Fibroblast of lung (primary cell): ENCODE data around the gene DHX15. TPM values are rescaled to one million over a fixed set of nuclear protein-coding genes. Genes with fewer than 3 reads are reported as not detected.

Experiments
- DNase-seq, 2 donors: peaks; one replicate each; pipeline versions ENCODE4 v3.0.0 to v3.0.0-alpha.2; 2010; ENCODE audit warnings: low read depth in 2 of 2
- H2AFZ ChIP-seq: 2 replicates; pipeline ENCODE4 v1.5.1; 2012; ENCODE audit warnings: low read length, control low read depth, inconsistent platforms
- H3K27ac ChIP-seq: 2 replicates; pipeline ENCODE4 v1.5.1; 2011; ENCODE audit warnings: low read length, control low read depth; ENCODE audit not compliant: insufficient read depth
- H3K27me3 ChIP-seq: 2 replicates; pipeline ENCODE4 v1.5.1; 2011; ENCODE audit warnings: mild to moderate bottlenecking, low read length; ENCODE audit not compliant: control insufficient read depth, insufficient read depth
- H3K36me3 ChIP-seq: 2 replicates; pipeline ENCODE4 v1.5.1; 2011; ENCODE audit warnings: low read length; ENCODE audit not compliant: control insufficient read depth, insufficient read depth
- H3K4me1 ChIP-seq: 2 replicates; pipeline ENCODE4 v1.5.1; 2011; ENCODE audit warnings: low read length; ENCODE audit not compliant: control insufficient read depth, insufficient read depth; ENCODE audit errors: extremely low read depth
- H3K4me2 ChIP-seq: 2 replicates; pipeline ENCODE4 v1.5.1; 2011; ENCODE audit warnings: low read length, control low read depth; ENCODE audit not compliant: insufficient read depth; ENCODE audit errors: extremely low read depth
- H3K4me3 ChIP-seq, 4 experiments: fragments of 200-600 bp in 1 of 4; sonication (generic) in 1 of 4; replicated peaks in 1 of 4; 2 replicates each; pipeline ENCODE4 v1.5.1; 2011 to 2016; ENCODE audit warnings: low read length in 4 of 4, low read depth in 3 of 4, mild to moderate bottlenecking in 3 of 4, control low read depth in 2 of 4, inconsistent platforms in 1 of 4, mixed read lengths in 1 of 4; ENCODE audit not compliant: insufficient read depth in 1 of 4; ENCODE audit errors: control extremely low read depth in 1 of 4
- H3K79me2 ChIP-seq: 2 replicates; pipeline ENCODE4 v1.5.1; 2012; ENCODE audit warnings: mild to moderate bottlenecking, low read length, inconsistent platforms; ENCODE audit not compliant: control insufficient read depth, insufficient read depth
- H3K9ac ChIP-seq: 2 replicates; pipeline ENCODE4 v1.5.1; 2011; ENCODE audit warnings: mild to moderate bottlenecking, low read length, control low read depth; ENCODE audit not compliant: insufficient read depth
- H3K9me3 ChIP-seq: 2 replicates; pipeline ENCODE4 v1.5.1; 2012; ENCODE audit warnings: low read depth, low read length; ENCODE audit not compliant: control insufficient read depth, insufficient read depth
- H4K20me1 ChIP-seq: 2 replicates; pipeline ENCODE4 v1.5.1; 2011; ENCODE audit warnings: low read length; ENCODE audit not compliant: control insufficient read depth, insufficient read depth; ENCODE audit errors: extremely low read depth
- EZH2 ChIP-seq: IDR thresholded peaks from 2 replicates; pipeline ENCODE4 v1.5.1; 2012; ENCODE audit warnings: low read length, control low read depth, mild to moderate bottlenecking; ENCODE audit errors: missing control alignments
- polyA plus RNA-seq, 2 donors: library from polyadenylated mRNA; depleted of rRNA in 1 of 2; stranded (reverse) in 1 of 2; unstranded in 1 of 2; fragments of >200 nt; gene quantifications; 2 replicates each; pipeline ENCODE4 v1.2.1, GENCODE V29; 2011 to 2012; ENCODE audit warnings: missing spikeins in 1 of 2
- total RNA-seq: library from RNA; depleted of rRNA; stranded (reverse); fragments of >200 nt; gene quantifications from 2 replicates; pipeline ENCODE4 v1.2.1, GENCODE V29; 2014
- TF ChIP-seq, protein P1 (sequence below), 2 donors: IDR thresholded peaks in 1 of 2; conservative IDR thresholded peaks in 1 of 2; 1 replicate in 1 of 2; 2 replicates in 1 of 2; pipeline ENCODE4 v1.5.1; 2011 to 2012; ENCODE audit warnings: low read length in 2 of 2, control low read depth in 1 of 2, inconsistent platforms in 1 of 2, low read depth in 1 of 2, mild to moderate bottlenecking in 1 of 2

DHX15 gene
- total and polyA plus RNA-seq, 2 donors (not counting 1 experiment from before 2014, with no cell fraction given) = 105 to 136 TPM

DNA sequence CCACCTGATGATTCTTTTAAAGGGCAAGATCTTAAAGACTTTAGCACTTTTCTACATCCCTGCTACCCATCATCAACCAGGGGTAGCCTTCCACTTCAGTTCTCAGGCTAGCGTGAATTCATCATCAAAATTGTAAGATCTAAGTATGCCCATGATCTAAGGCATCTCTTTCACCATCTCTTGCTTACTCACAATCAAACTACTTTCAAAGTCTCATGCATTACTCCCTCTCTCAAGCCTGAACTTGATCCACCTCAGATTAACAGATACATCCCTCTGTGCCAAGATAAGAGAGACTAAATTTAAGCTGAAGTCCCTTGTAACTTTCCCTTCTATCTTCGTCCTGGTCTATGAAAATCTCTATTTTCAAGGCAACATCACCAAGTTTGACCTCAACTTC, 62.8 kb downstream of the DHX15 start:
- no peak overlapping the region for H3K27ac ChIP-seq
- H3K4me3 ChIP-seq = no peak overlapping the region
- no peak for DNase-seq
- H3K79me2 ChIP-seq = peaks cover 4% of the 10 kb centered on the region
- TF ChIP-seq, protein P1, sequence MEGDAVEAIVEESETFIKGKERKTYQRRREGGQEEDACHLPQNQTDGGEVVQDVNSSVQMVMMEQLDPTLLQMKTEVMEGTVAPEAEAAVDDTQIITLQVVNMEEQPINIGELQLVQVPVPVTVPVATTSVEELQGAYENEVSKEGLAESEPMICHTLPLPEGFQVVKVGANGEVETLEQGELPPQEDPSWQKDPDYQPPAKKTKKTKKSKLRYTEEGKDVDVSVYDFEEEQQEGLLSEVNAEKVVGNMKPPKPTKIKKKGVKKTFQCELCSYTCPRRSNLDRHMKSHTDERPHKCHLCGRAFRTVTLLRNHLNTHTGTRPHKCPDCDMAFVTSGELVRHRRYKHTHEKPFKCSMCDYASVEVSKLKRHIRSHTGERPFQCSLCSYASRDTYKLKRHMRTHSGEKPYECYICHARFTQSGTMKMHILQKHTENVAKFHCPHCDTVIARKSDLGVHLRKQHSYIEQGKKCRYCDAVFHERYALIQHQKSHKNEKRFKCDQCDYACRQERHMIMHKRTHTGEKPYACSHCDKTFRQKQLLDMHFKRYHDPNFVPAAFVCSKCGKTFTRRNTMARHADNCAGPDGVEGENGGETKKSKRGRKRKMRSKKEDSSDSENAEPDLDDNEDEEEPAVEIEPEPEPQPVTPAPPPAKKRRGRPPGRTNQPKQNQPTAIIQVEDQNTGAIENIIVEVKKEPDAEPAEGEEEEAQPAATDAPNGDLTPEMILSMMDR (conservative IDR thresholded peaks at IDR 0.05 in 1 of 2, IDR thresholded peaks at IDR 0.05 in 1 of 2; ENCODE audit: low read depth in 1 of 2, low read length in 2 of 2) = no peak
- TF ChIP-seq EZH2 = no peak
- no peaks in the 10 kb centered on the region for H4K20me1 ChIP-seq
- no peak overlapping the region for H3K9ac ChIP-seq
- no peaks in the 10 kb centered on the region for H3K36me3 ChIP-seq
- H3K27me3 ChIP-seq = no peaks in the 10 kb centered on the region
- no peaks in the 10 kb centered on the region for H3K9me3 ChIP-seq
- H3K4me2 ChIP-seq = no peak overlapping the region
- H3K4me1 ChIP-seq = no peaks in the 10 kb centered on the region
- H2AFZ ChIP-seq = no peak overlapping the region

DNA sequence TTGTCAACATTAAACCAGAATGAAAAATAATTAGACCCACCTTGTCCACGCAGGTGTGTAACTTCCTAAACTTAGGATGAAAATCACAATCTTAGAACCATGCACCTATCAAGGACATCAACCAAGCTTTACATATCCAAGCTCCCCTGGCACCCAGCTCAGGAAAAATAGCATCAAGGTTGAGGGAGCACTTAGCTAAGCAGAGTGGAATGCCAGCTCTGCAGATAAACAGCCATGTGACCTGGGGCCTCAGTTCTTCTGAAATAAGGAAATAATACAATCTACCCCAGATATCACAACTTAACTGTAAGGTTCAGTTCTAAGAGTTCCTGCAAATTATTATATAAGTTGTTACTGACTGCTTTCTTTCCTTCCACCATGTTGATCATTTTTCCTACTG, 64.7 kb downstream of the DHX15 start:
- peak in 1 of 2 donors; percentile 71 for DNase-seq
- peaks cover 2% of the 10 kb centered on the region for H3K79me2 ChIP-seq
- no peaks in the 10 kb centered on the region for H4K20me1 ChIP-seq
- H3K4me1 ChIP-seq = no peaks in the 10 kb centered on the region
- no peak overlapping the region for H3K4me3 ChIP-seq
- no peaks in the 10 kb centered on the region for H3K27me3 ChIP-seq
- no peak overlapping the region for H3K4me2 ChIP-seq
- no peak overlapping the region for H2AFZ ChIP-seq
- peaks cover 2% of the 10 kb centered on the region for H3K36me3 ChIP-seq
- no peak overlapping the region for H3K27ac ChIP-seq
- H3K9me3 ChIP-seq = no peaks in the 10 kb centered on the region
- TF ChIP-seq EZH2 = no peak
- TF ChIP-seq, protein P1 (conservative IDR thresholded peaks at IDR 0.05 in 1 of 2, IDR thresholded peaks at IDR 0.05 in 1 of 2; ENCODE audit: low read depth in 1 of 2, low read length in 2 of 2) = no peak
- no peak overlapping the region for H3K9ac ChIP-seq

DNA sequence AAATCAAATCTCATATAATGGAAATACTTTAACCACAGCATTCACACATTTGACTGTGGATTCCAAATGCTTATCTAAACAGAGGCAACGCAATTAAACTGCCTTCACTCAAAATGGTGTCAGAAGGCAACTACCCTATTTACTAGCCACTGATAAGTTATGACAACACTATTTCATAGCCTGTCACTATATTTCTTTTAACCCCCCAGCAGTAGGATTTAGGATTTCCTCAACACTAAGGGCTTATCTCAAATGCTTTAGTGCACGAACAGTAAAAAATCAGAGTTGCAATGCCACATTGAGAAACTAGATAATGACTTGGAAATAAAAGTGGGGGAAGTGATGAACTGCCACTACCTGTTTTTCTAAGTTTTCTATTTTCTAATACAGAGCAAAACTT, 66.7 kb downstream of the DHX15 start:
- H4K20me1 ChIP-seq = no peaks in the 10 kb centered on the region
- TF ChIP-seq EZH2 = no peak
- TF ChIP-seq, protein P1 (conservative IDR thresholded peaks at IDR 0.05 in 1 of 2, IDR thresholded peaks at IDR 0.05 in 1 of 2; ENCODE audit: low read depth in 1 of 2, low read length in 2 of 2) = no peak
- H3K4me2 ChIP-seq = no peak overlapping the region
- H2AFZ ChIP-seq = no peak overlapping the region
- H3K79me2 ChIP-seq = peaks cover 2% of the 10 kb centered on the region
- H3K27ac ChIP-seq = no peak overlapping the region
- DNase-seq = no peak
- no peaks in the 10 kb centered on the region for H3K9me3 ChIP-seq
- no peaks in the 10 kb centered on the region for H3K4me1 ChIP-seq
- H3K36me3 ChIP-seq = peaks cover 2% of the 10 kb centered on the region
- H3K4me3 ChIP-seq = no peak overlapping the region
- H3K9ac ChIP-seq = no peak overlapping the region
- H3K27me3 ChIP-seq = no peaks in the 10 kb centered on the region
